Ovary (tissue), 9 donors: ENCODE measurements around the gene DLG1. TPM values are rescaled to one million over a fixed set of nuclear protein-coding genes. Genes with fewer than 3 reads are reported as not detected.

Experiments used
- DNase-seq, 5 donors: peaks; one replicate each; pipeline ENCODE4 v3.0.0-alpha.2; 2019 to 2020
- H3K27ac ChIP-seq, 2 donors: fragments of 200-600 bp; one replicate each; pipeline versions ENCODE4 v1.5.1 to v1.8.0; 2019 to 2022
- H3K27me3 ChIP-seq: fragments of 200-600 bp; one replicate; pipeline ENCODE4 v1.8.0; 2022
- H3K36me3 ChIP-seq: fragments of 200-600 bp; sonication (generic); one replicate; pipeline ENCODE4 v1.5.1; 2019
- H3K4me1 ChIP-seq: one replicate; pipeline ENCODE4 v1.8.1; 2013; ENCODE audit warnings: mild to moderate bottlenecking, moderate library complexity; ENCODE audit not compliant: insufficient read depth
- H3K4me3 ChIP-seq: fragments of 200-600 bp; sonication (generic); one replicate; pipeline ENCODE4 v1.5.1; 2017
- H3K9me3 ChIP-seq, 2 donors: fragments of 200-600 bp in 1 of 2; sonication (generic) in 1 of 2; one replicate each; pipeline versions ENCODE4 v1.5.1 to v1.8.1; 2013 to 2019; ENCODE audit warnings: mild to moderate bottlenecking in 1 of 2, moderate library complexity in 1 of 2
- CTCF ChIP-seq, 3 donors: fragments of 450-650 bp in 2 of 3; fragments of 200-600 bp in 1 of 3; IDR thresholded peaks; one replicate each; pipeline versions ENCODE4 v1.5.1 to v1.8.0; 2016 to 2022; ENCODE audit warnings: antibody characterized with exemption in 3 of 3, mild to moderate bottlenecking in 1 of 3
- EP300 ChIP-seq: sonication (generic); formaldehyde crosslinking; IDR thresholded peaks from one replicate; pipeline ENCODE4 v1.6.1; 2017; ENCODE audit warnings: antibody characterized with exemption
- POLR2A ChIP-seq: fragments of 450-650 bp; IDR thresholded peaks from one replicate; pipeline ENCODE4 v1.6.1; 2017; ENCODE audit warnings: antibody characterized with exemption, mild to moderate bottlenecking, moderate library complexity
- WGBS, 3 donors: extraction: QIAGEN DNeasy Blood & Tissue Kit in 1 of 3; methylation state at CpG; one replicate each; pipeline versions ENCODE4 v1.1.5 to v1.1.7; 2013 to 2017; 5-methylcytosine and 5-hydroxymethylcytosine counted together
- intact Hi-C, 4 donors: fragments of 100-400 bp; cut with DNase I; formaldehyde crosslinking; loops; one replicate each; pipeline versions ENCODE4 v1.11.0 to v1.15.1; 2022 to 2023
- polyA plus RNA-seq, 2 donors: library from polyadenylated mRNA; stranded (reverse); fragments of 200-250 nt in 1 of 2; fragments of 350-450 nt in 1 of 2; fragmentation: Illumina TruSeq in 1 of 2; extraction: RNeasy Lipid Tissue Mini Kit (QIAGEN cat#74804) in 1 of 2; gene quantifications; one replicate each; pipeline ENCODE4 v1.2.3, GENCODE V29; 2013 to 2014
- total RNA-seq, 7 donors: library from RNA; depleted of rRNA in 2 of 7; stranded (reverse); fragments of >200 nt in 2 of 7; fragmentation: NEBNext Ultra II Directional in 3 of 7; extraction: Animal tissue kit (Norgen Biotek cat#: 25700) in 3 of 7; gene quantifications; one replicate each; pipeline versions ENCODE4 v1.1.0 to v1.2.4, GENCODE V29; 2016 to 2023
- donor health status: DM: no; HTN: no; CAD: no; lungs with moderate emphysema.
- donor health status: DM: no; HTN: no; CAD: no.
- donor health status: Bipolar disorder and iron deficiency.
- donor health status: DM: yes; HTN: yes; CAD: no.
- donor health status: DM: no; HTN: no; CAD: no.
- donor health status: DM: yes; HTN: yes; CAD: no.

The DLG1 gene
- total and polyA plus RNA-seq, 9 donors: 20.5 to 99.1 (median 62.5) TPM

GRCh38 chr3:197248341-197248740 is 50.1 kb downstream of the DLG1 start:
- intact Hi-C loops: no loop called here
- WGBS, 3 donors: 98 to 100% (median 99%) methylated on average over 4 of the region's 4 CpGs
- H3K9me3 ChIP-seq: peaks cover 0 to 4% of the 10 kb centered on the region in 2 donors
- no peaks in the 10 kb centered on the region for H3K36me3 ChIP-seq
- DNase-seq: no peak
- H3K27me3 ChIP-seq: no peaks in the 10 kb centered on the region
- no peak overlapping the region for H3K4me3 ChIP-seq
- no peak overlapping the region for H3K27ac ChIP-seq
- no peaks in the 10 kb centered on the region for H3K4me1 ChIP-seq
- TF ChIP-seq CTCF (IDR thresholded peaks at IDR 0.05) (no peak), POLR2A (no peak), EP300 (no peak)

GRCh38 chr3:197244751-197245150 is 53.7 kb downstream of the DLG1 start:
- H3K9me3 ChIP-seq: no peaks in the 10 kb centered on the region
- DNase-seq: no peak

GRCh38 chr3:197242784-197243432 is 55.5 kb downstream of the DLG1 start:
- WGBS, 3 donors: 84 to 98% (median 92%) methylated on average over 7 of the region's 7 CpGs
- Histone ChIP-seq H3K9me3 (no peaks in the 10 kb centered on the region), H3K4me1 (no peaks in the 10 kb centered on the region), H3K27ac (no peak overlapping the region), H3K36me3 (no peaks in the 10 kb centered on the region), H3K27me3 (no peaks in the 10 kb centered on the region), H3K4me3 (no peak overlapping the region)
- TF ChIP-seq EP300 (no peak), CTCF (IDR thresholded peaks at IDR 0.05) (no peak), POLR2A (no peak)
- no peak for DNase-seq
- intact Hi-C loops: no loop called here

More at GRCh38 chr3:197244751-197245150, 53.7 kb downstream of the DLG1 start:
- no peaks in the 10 kb centered on the region for H3K36me3 ChIP-seq
- TF ChIP-seq POLR2A (no peak), EP300 (no peak), CTCF (IDR thresholded peaks at IDR 0.05) (no peak)
- intact Hi-C loops: no loop called here
- no peaks in the 10 kb centered on the region for H3K4me1 ChIP-seq
- H3K27ac ChIP-seq: no peak overlapping the region
- 95 to 97% (median 96%) methylated on average over 3 of the region's 3 CpGs for WGBS, 3 donors
- no peaks in the 10 kb centered on the region for H3K27me3 ChIP-seq
- H3K4me3 ChIP-seq: no peak overlapping the region

GRCh38 chr3:197241173-197241572 is 57.2 kb downstream of the DLG1 start:
- 95 to 97% (median 96%) methylated on average over 2 of the region's 2 CpGs for whole genome bisulfite sequencing, 3 donors
- H3K36me3 ChIP-seq: no peaks in the 10 kb centered on the region
- TF ChIP-seq CTCF (IDR thresholded peaks at IDR 0.05): no peak
- TF ChIP-seq POLR2A: no peak
- no peak for TF ChIP-seq EP300
- H3K4me3 ChIP-seq: no peak overlapping the region
- no peak for DNase-seq
- no peak overlapping the region for H3K27ac ChIP-seq
- intact Hi-C loops: no loop called here
- no peaks in the 10 kb centered on the region for H3K9me3 ChIP-seq
- no peaks in the 10 kb centered on the region for H3K4me1 ChIP-seq
- H3K27me3 ChIP-seq: no peaks in the 10 kb centered on the region
